ENCODE data around the gene PC. TPM values are rescaled to one million over a fixed set of nuclear protein-coding genes. Genes with fewer than 3 reads are reported as not detected.

Gene PC
- total RNA-seq, 2 experiments from 2014 or later, result 5.6 to 6.5 TPM

DNA sequence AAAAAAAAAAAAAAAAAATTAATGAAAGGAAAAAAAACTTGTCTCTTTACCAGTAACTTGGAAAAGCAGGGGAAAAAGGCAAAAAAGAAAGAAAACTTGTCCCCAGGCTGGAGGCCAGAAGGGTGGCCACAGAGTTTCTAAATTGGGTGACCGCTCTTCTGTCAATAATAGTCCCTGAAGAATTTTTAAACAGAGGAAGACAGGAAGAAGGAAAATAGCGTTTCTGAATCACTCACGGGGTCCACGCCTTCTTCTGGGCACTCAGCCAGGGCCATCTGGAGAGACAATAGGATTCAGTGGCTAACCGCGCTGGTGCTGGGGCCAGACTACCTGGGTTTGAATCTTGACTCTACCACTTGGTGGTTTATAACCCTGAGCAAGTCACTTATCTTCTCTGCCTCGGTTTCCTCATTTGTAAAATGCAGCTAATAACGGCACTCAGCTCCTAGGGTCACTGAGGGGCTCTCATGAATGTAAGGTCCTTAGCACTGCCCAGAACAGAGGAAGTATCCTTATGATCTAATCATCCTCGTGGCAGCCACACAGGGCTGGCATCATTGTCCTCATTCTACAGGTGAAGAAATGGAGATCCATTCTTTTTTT lies 23.9 kb upstream of the PC start:
- Mint-ChIP-seq H3K36me3 (ENCODE audit: low read depth) (no peaks in the 10 kb centered on the region), H3K27ac (no peak overlapping the region), H3K27me3 (peaks cover 5% of the 10 kb centered on the region), H3K4me3 (no peak overlapping the region), H3K9me3 (peaks cover 3% of the 10 kb centered on the region), H3K4me1 (ENCODE audit: low read depth) (peaks cover 7% of the 10 kb centered on the region)
- DNase-seq (peak; percentile 66), ATAC-seq (no peak)
- CTCF ChIA-PET, result interaction anchor here (1.0 kb wide), 1 partner anchor 11 kb away, joined by 3 read pairs; no protein-coding TSS in a partner anchor
- intact Hi-C loops (cut with micrococcal nuclease), result no loop called here
- no peak for TF ChIP-seq CTCF (IDR thresholded peaks at IDR 0.05)
- POLR2A ChIA-PET, result no interaction called here

DNA sequence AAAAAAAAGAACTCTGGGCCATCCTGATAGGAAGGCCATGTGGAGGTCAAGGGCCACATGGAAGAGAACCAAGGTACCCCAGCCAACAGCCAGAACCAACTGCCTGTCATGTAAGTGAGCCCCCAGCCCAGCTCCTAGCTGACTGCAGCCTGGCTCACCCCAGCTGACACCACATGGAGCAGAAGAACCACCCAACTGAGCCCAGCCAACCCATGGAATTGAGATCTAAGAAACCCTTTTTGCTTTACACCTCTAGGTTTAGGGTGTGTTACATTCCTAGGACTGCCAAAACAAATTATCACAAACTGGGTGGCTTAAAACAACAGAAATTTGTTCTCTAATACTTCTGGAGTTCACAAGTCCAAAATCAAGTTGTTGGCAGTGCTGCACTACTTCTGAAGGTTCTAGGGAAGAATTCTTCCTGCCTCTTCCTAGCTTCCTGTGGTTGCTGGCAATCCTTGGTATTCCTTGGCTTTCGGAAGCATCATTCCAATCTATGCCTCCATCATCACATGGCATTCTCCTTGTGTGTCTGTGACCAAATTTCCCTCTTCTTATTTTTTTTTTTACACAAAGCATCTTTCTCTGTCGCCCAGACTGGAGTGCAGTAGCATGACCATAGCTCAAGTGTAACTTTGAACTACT lies 21.3 kb upstream of the PC start:
- Mint-ChIP-seq H3K27ac (no peak overlapping the region), H3K4me1 (ENCODE audit: low read depth) (peaks cover 5% of the 10 kb centered on the region), H3K4me3 (no peak overlapping the region), H3K27me3 (peaks cover 8% of the 10 kb centered on the region), H3K9me3 (peaks cover 3% of the 10 kb centered on the region), H3K36me3 (ENCODE audit: low read depth) (no peaks in the 10 kb centered on the region)
- intact Hi-C loops (cut with micrococcal nuclease), result no loop called here
- CTCF ChIA-PET, result no interaction called here
- no peak for ATAC-seq
- no peak for TF ChIP-seq CTCF (IDR thresholded peaks at IDR 0.05)
- POLR2A ChIA-PET, result interaction anchor here (0.6 kb wide), 1 partner anchor 32 kb away, joined by 3 read pairs; no protein-coding TSS in a partner anchor
- no peak for DNase-seq

DNA sequence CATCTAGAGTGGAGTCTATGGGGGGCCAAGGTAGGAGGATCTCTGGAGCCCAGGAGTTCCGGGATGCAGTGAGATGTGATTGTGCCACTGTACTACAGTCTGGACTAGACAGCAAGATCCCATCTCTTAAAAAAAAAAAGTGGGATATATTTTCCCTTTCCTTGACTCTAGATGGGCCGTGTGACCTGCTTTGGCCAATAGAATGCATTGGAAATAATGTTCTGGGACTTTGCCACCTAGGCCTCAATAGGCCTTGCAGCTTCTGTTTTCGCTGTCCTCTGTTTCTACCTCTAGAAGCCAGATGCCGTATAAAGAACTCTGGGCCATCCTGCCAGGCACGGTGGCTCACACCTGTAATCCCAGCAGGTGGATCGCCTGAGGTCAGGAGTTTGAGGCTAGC lies 20.5 kb upstream of the PC start:
- ChIA-PET CTCF (no interaction called here), POLR2A (no interaction called here)
- Mint-ChIP-seq H3K27ac (no peak overlapping the region), H3K4me1 (ENCODE audit: low read depth) (peaks cover 4% of the 10 kb centered on the region), H3K9me3 (peaks cover 3% of the 10 kb centered on the region), H3K27me3 (peaks cover 6% of the 10 kb centered on the region), H3K4me3 (no peak overlapping the region), H3K36me3 (ENCODE audit: low read depth) (no peaks in the 10 kb centered on the region)
- DNase-seq, result no peak
- no peak for TF ChIP-seq CTCF (IDR thresholded peaks at IDR 0.05)
- intact Hi-C loops (cut with micrococcal nuclease), result no loop called here
- no peak for ATAC-seq

DNA sequence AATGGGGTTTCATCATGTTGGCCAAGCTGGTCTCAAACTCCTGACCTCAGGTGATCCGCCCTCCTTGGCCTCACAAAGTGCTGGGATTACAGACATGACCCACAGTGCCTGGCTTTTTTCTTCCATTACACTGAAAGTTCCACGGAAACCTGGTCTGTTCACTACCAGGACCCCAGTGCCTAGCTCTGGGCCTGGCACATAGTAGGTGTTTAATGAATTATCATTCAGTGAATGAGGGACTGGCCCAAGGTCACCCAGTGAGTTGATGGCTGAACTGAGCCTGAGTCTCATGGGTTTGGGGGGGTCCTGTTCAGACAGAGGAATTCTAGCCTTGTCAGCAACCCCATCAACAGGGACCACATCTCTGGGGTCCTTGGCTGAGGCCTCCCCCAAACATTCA lies 20.0 kb upstream of the PC start:
- TF ChIP-seq CTCF (IDR thresholded peaks at IDR 0.05), result no peak
- H3K9me3 Mint-ChIP-seq, result peaks cover 3% of the 10 kb centered on the region
- H3K4me1 Mint-ChIP-seq (ENCODE audit: low read depth), result peaks cover 4% of the 10 kb centered on the region
- DNase-seq (no peak), ATAC-seq (no peak)
- peaks cover 6% of the 10 kb centered on the region for H3K27me3 Mint-ChIP-seq
- H3K27ac Mint-ChIP-seq, result no peak overlapping the region
- POLR2A ChIA-PET, result no interaction called here
- intact Hi-C loops (cut with micrococcal nuclease), result no loop called here
- H3K4me3 Mint-ChIP-seq, result no peak overlapping the region
- CTCF ChIA-PET, result no interaction called here
- no peaks in the 10 kb centered on the region for H3K36me3 Mint-ChIP-seq (ENCODE audit: low read depth)

DNA sequence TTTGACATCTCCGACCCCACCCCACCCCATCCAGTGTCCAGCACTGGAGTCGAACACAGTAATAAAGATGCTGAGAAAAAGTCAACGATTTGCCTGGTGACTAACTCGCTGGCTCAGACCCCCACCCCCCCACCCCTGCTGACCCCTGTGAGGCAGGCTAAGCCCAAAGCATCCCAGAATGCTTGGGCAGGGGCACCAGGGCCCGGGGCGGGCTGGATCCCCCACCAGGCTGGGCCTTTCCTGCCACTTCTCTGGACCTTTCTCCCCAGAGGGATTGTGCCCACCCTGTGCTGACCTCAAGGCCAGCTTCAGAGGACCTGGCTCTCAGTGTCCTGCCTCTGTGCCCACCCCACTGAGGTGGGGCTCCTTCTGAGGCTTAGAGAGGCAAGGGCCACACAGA lies 18.7 kb upstream of the PC start:
- Mint-ChIP-seq H3K27me3 (peaks cover 6% of the 10 kb centered on the region), H3K9me3 (peaks cover 3% of the 10 kb centered on the region), H3K4me3 (no peak overlapping the region), H3K27ac (no peak overlapping the region), H3K4me1 (ENCODE audit: low read depth) (peaks cover 1% of the 10 kb centered on the region), H3K36me3 (ENCODE audit: low read depth) (no peaks in the 10 kb centered on the region)
- no peak for DNase-seq
- no peak for TF ChIP-seq CTCF (IDR thresholded peaks at IDR 0.05)
- no peak for ATAC-seq
- intact Hi-C loops (cut with micrococcal nuclease), result no loop called here
- ChIA-PET POLR2A (interaction anchor here (1.2 kb wide), 1 partner anchor 18 kb away, joined by 3 read pairs; no protein-coding TSS in a partner anchor), CTCF (interaction anchor here (0.8 to 1.7 kb wide), 4 partner anchors 9 to 199 kb away, joined by 3 read pairs; no protein-coding TSS in a partner anchor)
